Measurements from ENCODE around the gene KCNG2. TPM values are rescaled to one million over a fixed set of nuclear protein-coding genes. Genes with fewer than 3 reads are reported as not detected.

The KCNG2 gene
- total RNA-seq, 1 donor: not detected

DNA sequence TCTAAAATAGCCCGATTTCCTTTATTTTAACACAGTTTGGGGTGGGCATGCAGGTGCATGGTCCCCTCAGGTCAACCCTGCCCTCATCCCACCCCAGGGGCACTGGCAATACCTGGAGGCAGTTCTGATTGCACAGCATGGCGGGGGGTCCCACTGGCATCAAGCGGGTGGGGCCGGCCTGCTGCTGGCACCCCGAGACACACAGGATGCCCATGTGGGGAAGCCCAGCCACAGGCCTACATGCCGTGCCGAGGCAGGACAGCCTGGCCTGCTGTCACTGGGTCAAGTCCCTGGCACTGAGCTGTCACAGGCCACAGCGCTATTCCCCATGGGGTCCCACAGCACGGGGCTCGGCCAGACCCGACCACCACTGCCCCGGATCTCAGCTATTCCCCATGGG lies 11.9 kb upstream of the KCNG2 start:
- Histone ChIP-seq H3K36me3 (ENCODE audit: insufficient read depth, low read length) (no peaks in the 10 kb centered on the region), H3K79me2 (ENCODE audit: insufficient read depth, low read length) (no peaks in the 10 kb centered on the region), H4K20me1 (ENCODE audit: insufficient read depth, low read length) (no peaks in the 10 kb centered on the region), H3K27me3 (ENCODE audit: insufficient read depth, low read length) (peaks cover 44% of the 10 kb centered on the region), H3K4me2 (ENCODE audit: insufficient read depth, low read length) (no peak overlapping the region), H3K4me1 (ENCODE audit: insufficient read depth, low read length) (peaks cover 20% of the 10 kb centered on the region), H3K9me3 (ENCODE audit: low read depth, low read length) (no peaks in the 10 kb centered on the region), H3K27ac (ENCODE audit: low read depth, low read length) (peak overlapping the region; percentile 19), H2AFZ (ENCODE audit: low read length) (no peak overlapping the region), H3K4me3 (ENCODE audit: insufficient read depth, low read length) (no peak overlapping the region)
- TF ChIP-seq, protein P1, sequence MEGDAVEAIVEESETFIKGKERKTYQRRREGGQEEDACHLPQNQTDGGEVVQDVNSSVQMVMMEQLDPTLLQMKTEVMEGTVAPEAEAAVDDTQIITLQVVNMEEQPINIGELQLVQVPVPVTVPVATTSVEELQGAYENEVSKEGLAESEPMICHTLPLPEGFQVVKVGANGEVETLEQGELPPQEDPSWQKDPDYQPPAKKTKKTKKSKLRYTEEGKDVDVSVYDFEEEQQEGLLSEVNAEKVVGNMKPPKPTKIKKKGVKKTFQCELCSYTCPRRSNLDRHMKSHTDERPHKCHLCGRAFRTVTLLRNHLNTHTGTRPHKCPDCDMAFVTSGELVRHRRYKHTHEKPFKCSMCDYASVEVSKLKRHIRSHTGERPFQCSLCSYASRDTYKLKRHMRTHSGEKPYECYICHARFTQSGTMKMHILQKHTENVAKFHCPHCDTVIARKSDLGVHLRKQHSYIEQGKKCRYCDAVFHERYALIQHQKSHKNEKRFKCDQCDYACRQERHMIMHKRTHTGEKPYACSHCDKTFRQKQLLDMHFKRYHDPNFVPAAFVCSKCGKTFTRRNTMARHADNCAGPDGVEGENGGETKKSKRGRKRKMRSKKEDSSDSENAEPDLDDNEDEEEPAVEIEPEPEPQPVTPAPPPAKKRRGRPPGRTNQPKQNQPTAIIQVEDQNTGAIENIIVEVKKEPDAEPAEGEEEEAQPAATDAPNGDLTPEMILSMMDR (IDR thresholded peaks at IDR 0.05; ENCODE audit: extremely low read depth, low read depth, low read length): no peak
- DNase-seq (ENCODE audit: insufficient read length, low spot score, missing footprints): peak; percentile 83

DNA sequence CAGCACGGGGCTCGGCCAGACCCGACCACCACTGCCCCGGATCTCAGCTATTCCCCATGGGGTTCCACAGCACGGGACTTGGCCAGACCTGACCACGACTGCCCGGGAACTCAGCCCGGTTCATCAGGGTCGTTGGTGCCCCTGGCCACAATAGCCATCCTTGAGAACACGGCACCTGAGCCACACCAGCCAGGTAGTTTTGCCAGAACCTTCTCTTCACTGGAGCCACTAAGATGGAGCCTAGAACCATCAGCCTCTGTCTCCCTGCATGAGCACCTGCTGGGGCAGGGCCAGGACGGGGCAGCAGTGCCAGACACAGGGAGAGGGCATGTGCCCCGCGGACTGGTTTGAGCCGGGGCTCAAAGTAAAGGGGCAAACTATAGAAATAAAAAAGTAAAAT lies 11.4 kb upstream of the KCNG2 start:
- Histone ChIP-seq H3K36me3 (ENCODE audit: insufficient read depth, low read length) (no peaks in the 10 kb centered on the region), H2AFZ (ENCODE audit: low read length) (no peak overlapping the region), H3K27me3 (ENCODE audit: insufficient read depth, low read length) (peaks cover 44% of the 10 kb centered on the region), H3K79me2 (ENCODE audit: insufficient read depth, low read length) (no peaks in the 10 kb centered on the region), H3K27ac (ENCODE audit: low read depth, low read length) (peak overlapping the region; percentile 3), H3K4me3 (ENCODE audit: insufficient read depth, low read length) (no peak overlapping the region), H4K20me1 (ENCODE audit: insufficient read depth, low read length) (no peaks in the 10 kb centered on the region), H3K9me3 (ENCODE audit: low read depth, low read length) (no peaks in the 10 kb centered on the region), H3K4me1 (ENCODE audit: insufficient read depth, low read length) (peaks cover 24% of the 10 kb centered on the region), H3K4me2 (ENCODE audit: insufficient read depth, low read length) (peak overlapping the region; percentile 47)
- peak; percentile 72 for DNase-seq (ENCODE audit: insufficient read length, low spot score, missing footprints)
- TF ChIP-seq, protein P1 (IDR thresholded peaks at IDR 0.05; ENCODE audit: extremely low read depth, low read depth, low read length): no peak

DNA sequence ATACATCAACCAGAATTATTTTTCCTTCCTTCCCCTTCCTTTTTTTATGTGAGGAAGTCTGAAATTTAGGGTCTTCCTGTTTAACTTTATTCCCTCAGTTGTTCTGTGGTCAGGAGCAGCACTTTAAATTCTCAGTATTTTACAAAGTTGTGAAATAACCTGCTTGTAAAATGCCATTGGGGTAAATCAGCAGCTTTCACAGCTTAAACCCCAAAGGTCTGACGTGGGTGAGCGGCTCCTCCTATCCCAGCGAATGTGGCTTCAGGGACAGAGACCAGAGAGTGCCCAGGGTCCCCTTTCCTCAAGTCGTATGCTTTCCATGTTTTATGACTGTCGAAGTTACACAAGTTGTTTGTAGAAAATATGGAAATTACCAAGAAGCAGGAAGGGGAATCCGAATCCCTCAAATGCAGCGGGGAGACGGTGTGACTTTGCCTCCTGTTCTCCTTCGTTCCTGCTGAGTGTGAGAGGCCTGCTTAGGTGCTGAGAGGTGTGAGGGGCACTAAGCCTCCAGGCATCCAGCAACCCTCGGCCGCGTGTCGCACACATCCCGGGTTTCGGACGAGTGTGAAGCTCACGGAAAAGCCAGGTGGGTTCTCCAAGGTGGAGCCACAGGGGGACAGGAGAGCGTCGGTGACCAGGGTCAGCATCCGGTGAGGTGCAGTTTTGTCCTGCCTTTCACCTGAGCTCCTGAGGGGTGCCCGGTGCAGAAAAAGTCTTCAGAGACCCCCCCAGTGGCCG lies 10.8 kb upstream of the KCNG2 start:
- peak; percentile 98 for DNase-seq (ENCODE audit: insufficient read length, low spot score, missing footprints)
- no peak overlapping the region for H2AFZ ChIP-seq (ENCODE audit: low read length)
- H3K36me3 ChIP-seq (ENCODE audit: insufficient read depth, low read length): no peaks in the 10 kb centered on the region
- peaks cover 44% of the 10 kb centered on the region for H3K27me3 ChIP-seq (ENCODE audit: insufficient read depth, low read length)
- TF ChIP-seq, protein P1 (IDR thresholded peaks at IDR 0.05; ENCODE audit: extremely low read depth, low read depth, low read length): no peak
- no peaks in the 10 kb centered on the region for H4K20me1 ChIP-seq (ENCODE audit: insufficient read depth, low read length)
- no peaks in the 10 kb centered on the region for H3K9me3 ChIP-seq (ENCODE audit: low read depth, low read length)
- H3K4me2 ChIP-seq (ENCODE audit: insufficient read depth, low read length): peak overlapping the region; percentile 47
- H3K79me2 ChIP-seq (ENCODE audit: insufficient read depth, low read length): no peaks in the 10 kb centered on the region
- H3K4me3 ChIP-seq (ENCODE audit: insufficient read depth, low read length): no peak overlapping the region
- no peak overlapping the region for H3K27ac ChIP-seq (ENCODE audit: low read depth, low read length)
- H3K4me1 ChIP-seq (ENCODE audit: insufficient read depth, low read length): peaks cover 31% of the 10 kb centered on the region

DNA sequence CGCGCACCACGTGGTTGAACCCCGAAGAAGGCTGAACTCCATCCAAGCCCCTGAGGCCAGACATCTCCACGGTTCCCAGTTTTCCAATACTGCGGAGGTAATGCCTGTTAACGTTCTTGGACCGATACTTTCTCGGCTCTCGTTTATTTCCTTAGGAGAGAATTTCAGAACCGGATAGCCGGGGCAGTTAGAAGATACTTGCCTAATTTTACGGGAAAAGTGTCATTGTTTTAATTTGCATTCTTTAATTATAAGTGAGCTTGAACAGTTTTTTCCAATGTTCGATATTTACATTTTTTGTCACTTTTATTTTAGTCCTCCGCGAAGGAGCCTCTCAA lies 10.2 kb upstream of the KCNG2 start:
- Histone ChIP-seq H3K4me3 (ENCODE audit: insufficient read depth, low read length) (no peak overlapping the region), H2AFZ (ENCODE audit: low read length) (no peak overlapping the region), H3K36me3 (ENCODE audit: insufficient read depth, low read length) (no peaks in the 10 kb centered on the region), H3K4me2 (ENCODE audit: insufficient read depth, low read length) (no peak overlapping the region), H3K27ac (ENCODE audit: low read depth, low read length) (no peak overlapping the region), H3K27me3 (ENCODE audit: insufficient read depth, low read length) (peaks cover 44% of the 10 kb centered on the region), H3K79me2 (ENCODE audit: insufficient read depth, low read length) (no peaks in the 10 kb centered on the region), H3K9me3 (ENCODE audit: low read depth, low read length) (no peaks in the 10 kb centered on the region), H4K20me1 (ENCODE audit: insufficient read depth, low read length) (no peaks in the 10 kb centered on the region), H3K4me1 (ENCODE audit: insufficient read depth, low read length) (peaks cover 35% of the 10 kb centered on the region)
- TF ChIP-seq, protein P1 (IDR thresholded peaks at IDR 0.05; ENCODE audit: extremely low read depth, low read depth, low read length): no peak
- DNase-seq (ENCODE audit: insufficient read length, low spot score, missing footprints): peak; percentile 68
